H9 (cell line): ENCODE data around the gene NKIRAS1. TPM values are rescaled to one million over a fixed set of nuclear protein-coding genes. Genes with fewer than 3 reads are reported as not detected.

ENCODE experiments used
- DNase-seq: peaks from one replicate; pipeline ENCODE4 v3.0.0-alpha.2; 2017
- H2AFZ ChIP-seq: one replicate; pipeline ENCODE4 v1.6.1; 2013; ENCODE audit warnings: mild to moderate bottlenecking, low read length, control low read depth, moderate library complexity
- H2AK5ac ChIP-seq: 2 replicates; pipeline ENCODE4 v1.6.1; 2013; ENCODE audit warnings: low read length, control low read depth, mixed read lengths; ENCODE audit not compliant: insufficient read length
- H2BK120ac ChIP-seq: one replicate; pipeline ENCODE4 v1.6.1; 2013; ENCODE audit warnings: low read depth, mild to moderate bottlenecking, low read length, control low read depth, inconsistent platforms; ENCODE audit not compliant: poor library complexity, severe bottlenecking
- H2BK12ac ChIP-seq: 2 replicates; pipeline ENCODE4 v1.6.1; 2013; ENCODE audit warnings: low read length, control low read depth, mixed read lengths, low read depth; ENCODE audit not compliant: insufficient read length
- H2BK15ac ChIP-seq: 2 replicates; pipeline ENCODE4 v1.6.1; 2013; ENCODE audit warnings: low read depth, low read length, control low read depth
- H2BK20ac ChIP-seq: one replicate; pipeline ENCODE4 v1.6.1; 2013; ENCODE audit warnings: low read depth, mild to moderate bottlenecking, low read length, control low read depth, inconsistent platforms; ENCODE audit not compliant: poor library complexity, severe bottlenecking
- H2BK5ac ChIP-seq: 2 replicates; pipeline ENCODE4 v1.6.1; 2013; ENCODE audit warnings: low read length, control low read depth, mixed read lengths; ENCODE audit not compliant: insufficient read length
- H3K14ac ChIP-seq: 2 replicates; pipeline ENCODE4 v1.6.1; 2013; ENCODE audit warnings: low read length, control low read depth; ENCODE audit not compliant: insufficient read depth
- H3K18ac ChIP-seq: 2 replicates; pipeline ENCODE4 v1.6.1; 2013; ENCODE audit warnings: low read depth, mild to moderate bottlenecking, mixed read lengths, low read length, control low read depth; ENCODE audit not compliant: insufficient read length
- H3K23ac ChIP-seq: 2 replicates; pipeline ENCODE4 v1.6.1; 2013; ENCODE audit warnings: low read length, control low read depth, mixed read lengths, low read depth; ENCODE audit not compliant: insufficient read length
- H3K23me2 ChIP-seq: 2 replicates; pipeline ENCODE4 v1.6.1; 2013; ENCODE audit warnings: low read depth, mild to moderate bottlenecking, mixed read lengths, low read length, control low read depth; ENCODE audit not compliant: insufficient read length, poor library complexity, severe bottlenecking
- H3K27ac ChIP-seq: 2 replicates; pipeline ENCODE4 v1.5.1; 2013; ENCODE audit warnings: low read length, control low read depth, mixed read lengths, low read depth; ENCODE audit not compliant: insufficient read length
- H3K27me3 ChIP-seq: 2 replicates; pipeline ENCODE4 v1.6.1; 2013; ENCODE audit warnings: low read length, control low read depth, inconsistent platforms; ENCODE audit not compliant: insufficient read depth
- H3K4ac ChIP-seq: 2 replicates; pipeline ENCODE4 v1.6.1; 2013; ENCODE audit warnings: low read depth, mild to moderate bottlenecking, control low read depth, inconsistent platforms, low read length, moderate library complexity
- H3K4me1 ChIP-seq: 2 replicates; pipeline ENCODE4 v1.6.1; 2013; ENCODE audit warnings: low read length, control low read depth, inconsistent platforms; ENCODE audit not compliant: insufficient read depth
- H3K4me2 ChIP-seq: 2 replicates; pipeline ENCODE4 v1.6.1; 2013; ENCODE audit warnings: low read length, control low read depth, mixed read lengths; ENCODE audit not compliant: insufficient read length, insufficient read depth
- H3K56ac ChIP-seq: 2 replicates; pipeline ENCODE4 v1.6.1; 2013; ENCODE audit warnings: low read depth, mild to moderate bottlenecking, mixed read lengths, low read length, control low read depth; ENCODE audit not compliant: insufficient read length
- H3K79me1 ChIP-seq: 2 replicates; pipeline ENCODE4 v1.6.1; 2013; ENCODE audit warnings: low read depth, mild to moderate bottlenecking, moderate library complexity, low read length, control low read depth, inconsistent platforms; ENCODE audit not compliant: insufficient read depth, poor library complexity, severe bottlenecking
- H3K79me2 ChIP-seq: 2 replicates; pipeline ENCODE4 v1.6.1; 2013; ENCODE audit warnings: low read length, control low read depth, inconsistent platforms; ENCODE audit not compliant: insufficient read depth
- H3K9ac ChIP-seq: 2 replicates; pipeline ENCODE4 v1.6.1; 2013; ENCODE audit warnings: low read length, control low read depth, mixed read lengths; ENCODE audit not compliant: insufficient read length; ENCODE audit errors: extremely low read depth
- H3K9me3 ChIP-seq: one replicate; pipeline ENCODE4 v1.6.1; 2013; ENCODE audit warnings: low read depth, low read length, inconsistent platforms; ENCODE audit not compliant: control insufficient read depth
- H3T11ph ChIP-seq: one replicate; pipeline ENCODE4 v1.6.1; 2013; ENCODE audit warnings: mild to moderate bottlenecking, low read length, control low read depth, inconsistent platforms
- H4K20me1 ChIP-seq: one replicate; pipeline ENCODE4 v1.6.1; 2013; ENCODE audit not compliant: control insufficient read depth, insufficient read length, insufficient read depth
- H4K5ac ChIP-seq: 2 replicates; pipeline ENCODE4 v1.6.1; 2013; ENCODE audit warnings: low read depth, mild to moderate bottlenecking, mixed read lengths, low read length, control low read depth; ENCODE audit not compliant: insufficient read length
- H4K8ac ChIP-seq: replicated peaks from 2 replicates; pipeline ENCODE4 v1.6.1; 2013; ENCODE audit warnings: low read length, control low read depth, mixed read lengths, low read depth; ENCODE audit not compliant: insufficient read length
- H4K91ac ChIP-seq: 2 replicates; pipeline ENCODE4 v1.6.1; 2013; ENCODE audit warnings: low read depth, mild to moderate bottlenecking, moderate library complexity, mixed read lengths, low read length, control low read depth; ENCODE audit not compliant: insufficient read length
- H3K27ac Mint-ChIP-seq, 3 experiments: 2 replicates in 2 of 3; 3 replicates in 1 of 3; pipeline ENCODE4 v1.8.0; 2020 to 2021; ENCODE audit warnings: mixed read lengths in 3 of 3, mild to moderate bottlenecking in 1 of 3, moderate library complexity in 1 of 3
- H3K27me3 Mint-ChIP-seq: 2 replicates; pipeline ENCODE4 v1.8.0; 2021; ENCODE audit warnings: low read depth, mild to moderate bottlenecking, moderate library complexity, mixed read lengths
- H3K36me3 Mint-ChIP-seq, 3 experiments: 2 replicates in 2 of 3; 3 replicates in 1 of 3; pipeline ENCODE4 v1.8.0; 2020 to 2021; ENCODE audit warnings: low read depth in 3 of 3, mixed read lengths in 3 of 3; ENCODE audit not compliant: insufficient read depth in 1 of 3
- H3K4me1 Mint-ChIP-seq, 2 experiments: 2 replicates each; pipeline ENCODE4 v1.8.0; 2020; ENCODE audit warnings: mixed read lengths in 2 of 2
- H3K4me3 Mint-ChIP-seq, 2 experiments: 2 replicates in 1 of 2; 3 replicates in 1 of 2; pipeline ENCODE4 v1.8.0; 2020 to 2021; ENCODE audit warnings: mild to moderate bottlenecking in 2 of 2, mixed read lengths in 2 of 2, moderate library complexity in 1 of 2
- H3K9me3 Mint-ChIP-seq, 2 experiments: 2 replicates in 1 of 2; 3 replicates in 1 of 2; pipeline ENCODE4 v1.8.0; 2020; ENCODE audit warnings: mild to moderate bottlenecking in 2 of 2, mixed read lengths in 2 of 2, moderate library complexity in 1 of 2
- CTCF ChIP-seq: fragments of 200-600 bp; sonication (generic); conservative IDR thresholded peaks from 3 replicates; pipeline ENCODE4 v1.8.0; 2021; ENCODE audit warnings: antibody characterized with exemption, mild to moderate bottlenecking
- WGBS: extraction: QIAGEN DNeasy Blood & Tissue Kit; methylation state at CpG from one replicate; pipeline ENCODE4 v1.1.7; 2013; ENCODE audit warnings: missing lambda C conversion rate, low lambda C conversion rate, mixed read lengths; ENCODE audit not compliant: insufficient read length; ENCODE audit errors: extremely low coverage; 5-methylcytosine and 5-hydroxymethylcytosine counted together
- total RNA-seq: library from RNA; stranded (reverse); gene quantifications from 2 replicates; pipeline ENCODE4 v1.2.1, GENCODE V29; 2021

Gene NKIRAS1
- total RNA-seq, 1 experiment from 2014 or later: 6.1 TPM

- Histone ChIP-seq H3T11ph (no peak overlapping the region), H2BK15ac (no peak overlapping the region), H2BK12ac (no peak overlapping the region), H2BK20ac (no peak overlapping the region), H3K79me1 (no peaks in the 10 kb centered on the region), H3K4ac (no peak overlapping the region), H3K4me2 (no peak overlapping the region), H3K56ac (no peak overlapping the region), H2AFZ (no peak overlapping the region), H2AK5ac (no peak overlapping the region), H4K5ac (no peak overlapping the region), H3K9me3 (no peaks in the 10 kb centered on the region), H3K23me2 (peaks cover 8% of the 10 kb centered on the region), H4K8ac (no peak overlapping the region), H3K79me2 (no peaks in the 10 kb centered on the region), H3K23ac (no peak overlapping the region), H2BK5ac (no peak overlapping the region), H3K4me1 (peaks cover 5% of the 10 kb centered on the region; the same call in 1 of the 2 replicates), H3K27ac (no peak overlapping the region), H3K18ac (no peak overlapping the region), H4K20me1 (no peaks in the 10 kb centered on the region), H3K14ac (no peak overlapping the region; the same call in 1 of the 2 replicates), H3K27me3 (no peaks in the 10 kb centered on the region), H3K9ac (no peak overlapping the region), H4K91ac (no peak overlapping the region), H2BK120ac (no peak overlapping the region)
- Mint-ChIP-seq H3K4me1 (peaks cover 15% of the 10 kb centered on the region in 2 experiments), H3K27me3 (peaks cover 23% of the 10 kb centered on the region), H3K27ac (no peak overlapping the region), H3K36me3 (peaks cover 0 to 1% (median 0%) of the 10 kb centered on the region in 3 experiments; a peak in 1 of 7 replicates), H3K4me3 (no peak overlapping the region), H3K9me3 (0 out of 5 replicates have a peak, but pooled peaks cover 0 to 1% of the 10 kb centered on the region in 2 experiments)
- WGBS: no CpG with 5 or more reads among the region's 4 CpGs
- no peak for TF ChIP-seq CTCF
- DNase-seq: no peak
These were observed 24.6 kb upstream of the NKIRAS1 start for GRCh38 chr3:23941440-23941839.
